GM18520 (cell line): Measurements from ENCODE around the gene ZNF485.
A peak's percentile ranks its signal among the peaks of the same experiment; 100 is the strongest.
"Not testable (repeated sequence)": the region's sequence is repeated elsewhere in the genome, so short reads cannot be mapped to it uniquely, and the experiment has no call there.

Experiments
- ATAC-seq: cut with Tn5 transposase; IDR thresholded peaks from one replicate; pipeline ENCODE4 v1.9.1; 2021; ENCODE audit not compliant: unreplicated experiment

The ZNF485 gene

DNA sequence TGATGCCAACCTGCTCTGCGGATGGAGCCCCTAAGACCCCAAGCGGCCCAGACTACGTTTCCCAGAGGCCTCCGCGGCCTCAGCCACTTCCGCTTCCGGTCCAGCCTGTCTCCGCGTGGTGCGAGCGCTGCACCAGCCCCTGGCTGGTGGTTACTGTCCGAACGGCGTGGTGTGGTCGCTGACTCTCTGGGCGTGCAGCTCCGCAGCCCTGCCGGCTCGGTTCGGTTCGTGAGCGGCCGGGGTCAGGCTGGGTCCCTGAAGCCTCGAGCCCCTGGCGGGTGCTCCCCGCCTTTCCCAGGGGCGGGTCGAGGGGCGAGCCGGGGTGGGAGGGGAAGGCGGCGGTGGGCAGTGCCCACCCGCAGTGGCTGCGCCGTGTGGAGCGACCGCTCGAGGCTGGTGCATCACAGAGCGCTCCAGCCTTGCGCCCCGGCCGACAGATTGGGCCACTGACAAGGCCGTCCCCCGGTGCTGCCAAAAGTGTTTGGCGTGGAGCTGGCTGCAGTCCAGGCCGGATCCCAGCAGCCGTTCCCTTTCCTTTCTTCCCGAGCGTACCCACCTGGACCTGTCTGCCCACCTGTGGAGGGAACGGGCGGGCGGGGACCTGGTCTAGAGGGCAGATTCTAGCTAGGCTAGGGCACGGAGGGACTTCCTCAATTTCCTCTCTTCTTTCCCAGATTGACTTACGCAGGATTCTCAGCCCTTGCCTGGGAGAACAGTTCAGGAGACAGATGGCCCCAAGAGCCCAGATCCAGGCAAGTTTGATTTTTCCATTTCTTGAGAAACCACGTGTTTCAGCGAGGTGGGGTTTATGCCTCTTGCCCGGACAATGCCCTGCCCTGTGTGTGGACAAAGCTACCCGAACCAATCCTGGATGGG lies at the start of gene ZNF485:
Gene ZNF485 (plus strand): TSS at position 116 of the 876 bp plus-strand sequence. CDS start 613 bp downstream, at position 729.
- peak; percentile 95 for ATAC-seq

DNA sequence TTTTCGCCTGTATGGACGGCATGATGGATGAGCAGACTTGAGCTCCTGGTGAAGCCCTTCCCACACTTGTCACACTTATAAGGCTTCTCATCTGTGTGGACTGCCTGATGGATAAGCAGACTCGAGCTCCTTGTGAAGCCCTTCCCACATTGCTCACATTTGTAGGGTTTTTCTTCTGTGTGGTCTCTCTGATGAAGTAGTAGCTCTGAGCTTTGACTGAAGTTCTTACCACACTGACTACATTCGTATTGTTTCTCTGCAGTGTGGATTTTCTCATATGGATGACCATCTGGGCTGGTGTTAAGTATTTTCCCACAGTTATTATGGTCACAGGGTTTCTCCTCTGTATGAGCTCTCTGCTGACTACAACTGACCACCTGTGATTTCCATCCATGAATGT lies 49.0 kb upstream of the ZNF485 start:
- no peak for ATAC-seq

DNA sequence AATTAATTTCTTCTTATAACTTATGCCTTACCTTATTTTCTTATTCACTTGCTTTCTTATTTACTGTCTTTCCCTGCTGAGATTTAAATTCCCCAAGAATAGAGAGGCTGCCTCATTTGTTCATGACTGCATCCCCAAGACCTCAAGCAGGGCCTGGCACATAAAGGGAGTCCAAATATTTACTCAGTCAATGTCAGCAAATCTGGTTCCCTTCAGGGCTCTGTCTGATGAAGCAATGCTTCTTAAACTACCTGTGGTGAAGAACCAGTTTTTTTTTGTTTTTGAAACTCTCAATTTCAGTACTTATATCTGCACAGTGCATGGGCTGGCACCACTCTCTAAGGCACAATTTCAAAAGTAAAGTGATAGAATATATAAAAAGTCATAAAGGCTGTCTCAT lies 36.6 kb upstream of the ZNF485 start:
- ATAC-seq, result no peak

DNA sequence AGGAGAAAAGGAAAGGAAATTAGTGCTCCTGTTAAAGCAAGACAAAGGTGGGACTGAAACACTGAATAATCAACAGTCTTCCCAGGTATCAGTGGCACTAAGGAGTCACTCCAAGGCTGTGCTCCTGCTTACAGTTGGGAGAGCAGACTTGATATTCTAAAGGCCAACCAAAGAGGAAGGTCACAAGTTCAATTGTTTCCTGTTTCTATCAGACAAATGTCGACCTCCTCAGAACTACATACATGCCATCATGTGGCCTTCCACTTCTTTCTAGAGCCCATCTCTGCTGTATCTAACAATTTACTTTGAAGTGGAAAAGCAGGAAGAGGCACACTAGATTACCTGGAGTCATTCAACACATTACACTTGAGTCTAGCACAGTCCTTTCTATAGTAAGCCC lies 35.3 kb upstream of the ZNF485 start:
- no peak for ATAC-seq

- ATAC-seq, result no peak
These were observed 32.8 kb upstream of the ZNF485 start for GRCh38 chr10:43573250-43574000.

GRCh38 chr10:43574001-43574892 lies 32.0 kb upstream of the ZNF485 start, which contains the start of gene ZNF239:
TSS of gene ZNF239 (minus strand) at chr10:43574616. CDS start at chr10:43558079, 16,537 bp downstream.
- peak; percentile 86 for ATAC-seq

- ATAC-seq, result no peak
These were observed 31.3 kb upstream of the ZNF485 start for GRCh38 chr10:43574906-43575305.

GRCh38 chr10:43576062-43576461 lies 30.2 kb upstream of the ZNF485 start:
- no peak for ATAC-seq

GRCh38 chr10:43576580-43576979 lies 29.7 kb upstream of the ZNF485 start:
- no peak for ATAC-seq

DNA sequence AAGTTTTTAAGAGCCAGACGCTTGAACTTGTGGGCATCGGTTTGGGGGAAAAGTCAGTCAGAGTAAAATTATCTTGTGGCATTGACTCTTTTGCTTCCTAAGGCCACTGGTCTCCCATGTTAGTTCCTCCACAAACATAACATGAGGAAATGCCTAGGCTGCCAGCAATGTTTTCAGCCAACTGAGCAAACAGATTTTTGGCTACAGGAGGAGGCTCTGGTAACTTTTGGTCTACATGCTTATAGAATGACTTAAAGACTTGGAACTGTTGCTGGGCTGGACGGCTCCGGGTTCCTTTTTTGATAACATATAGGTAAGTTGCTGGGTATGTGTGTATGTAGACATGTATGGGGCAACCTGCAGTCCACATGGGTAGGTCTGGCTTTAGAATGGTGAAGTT lies 22.2 kb upstream of the ZNF485 start:
- no peak for ATAC-seq

DNA sequence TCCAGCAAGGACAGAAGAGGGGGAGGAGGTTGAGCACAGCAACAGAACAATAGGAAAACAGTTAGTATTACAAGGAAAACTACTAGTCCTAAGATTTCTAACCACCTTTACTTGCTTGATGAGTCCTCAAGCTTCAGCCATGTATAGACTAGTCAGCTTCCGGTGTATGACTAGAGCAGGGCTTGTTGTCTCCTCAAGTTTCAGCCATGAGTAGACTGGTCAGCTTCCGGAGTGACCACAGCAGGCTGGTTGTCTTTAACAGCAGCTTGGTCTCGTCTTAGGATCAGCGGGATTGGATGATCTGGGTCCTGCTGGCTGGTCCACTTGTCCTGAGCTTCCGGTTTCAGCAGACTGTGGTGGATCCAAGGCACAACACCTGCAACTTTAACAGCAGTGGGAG lies 21.2 kb upstream of the ZNF485 start:
- ATAC-seq, result no peak

GRCh38 chr10:43585981-43586729 lies 20.1 kb upstream of the ZNF485 start:
- no peak for ATAC-seq

DNA sequence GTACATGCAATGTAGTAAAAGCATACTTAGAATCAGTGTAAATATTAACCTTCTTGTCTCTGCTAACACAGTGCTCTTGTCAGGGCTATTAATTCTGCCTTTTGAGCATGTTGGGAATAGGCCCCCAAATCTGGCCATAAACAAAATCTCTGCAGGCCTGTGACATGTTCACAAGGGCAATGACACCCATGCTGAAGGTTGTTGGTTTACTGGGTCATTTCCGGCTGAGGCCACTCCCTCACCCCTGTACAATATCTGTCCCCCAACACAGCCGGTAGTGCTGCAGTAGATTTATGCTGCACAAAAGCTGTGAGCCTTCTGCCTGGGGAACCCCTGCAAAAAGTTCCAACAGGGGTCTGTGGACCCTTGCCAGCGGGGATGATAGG lies 19.5 kb upstream of the ZNF485 start:
- ATAC-seq, result not testable (repeated sequence)

DNA sequence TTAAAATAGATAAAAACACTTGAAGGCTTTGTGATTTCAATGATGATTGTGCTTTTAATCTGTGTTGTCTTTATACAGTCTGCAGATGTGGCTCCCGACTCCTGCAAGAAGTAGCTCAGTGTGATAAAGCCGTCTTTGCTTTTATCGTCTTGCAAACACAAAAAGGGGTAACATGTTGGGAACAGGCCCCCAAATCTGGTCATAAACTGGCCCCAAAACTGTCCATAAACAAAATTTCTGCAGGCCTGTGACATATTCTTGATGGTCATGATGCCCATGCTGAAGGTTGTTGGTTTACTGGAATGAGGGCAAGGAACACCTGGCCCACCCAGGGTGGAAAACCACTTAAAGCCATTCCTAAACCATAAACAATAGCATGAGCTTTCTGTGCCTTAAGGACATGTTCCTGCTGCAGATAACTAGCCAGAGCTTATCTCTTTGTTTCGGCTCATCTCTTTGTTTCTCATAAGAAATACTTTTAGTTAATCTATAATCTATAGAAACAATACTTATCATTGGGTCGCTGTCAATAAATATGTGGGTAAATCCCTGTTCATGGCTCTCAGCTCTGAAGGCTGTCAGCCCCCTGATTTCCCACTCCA lies 14.8 kb upstream of the ZNF485 start:
- ATAC-seq, result no peak

DNA sequence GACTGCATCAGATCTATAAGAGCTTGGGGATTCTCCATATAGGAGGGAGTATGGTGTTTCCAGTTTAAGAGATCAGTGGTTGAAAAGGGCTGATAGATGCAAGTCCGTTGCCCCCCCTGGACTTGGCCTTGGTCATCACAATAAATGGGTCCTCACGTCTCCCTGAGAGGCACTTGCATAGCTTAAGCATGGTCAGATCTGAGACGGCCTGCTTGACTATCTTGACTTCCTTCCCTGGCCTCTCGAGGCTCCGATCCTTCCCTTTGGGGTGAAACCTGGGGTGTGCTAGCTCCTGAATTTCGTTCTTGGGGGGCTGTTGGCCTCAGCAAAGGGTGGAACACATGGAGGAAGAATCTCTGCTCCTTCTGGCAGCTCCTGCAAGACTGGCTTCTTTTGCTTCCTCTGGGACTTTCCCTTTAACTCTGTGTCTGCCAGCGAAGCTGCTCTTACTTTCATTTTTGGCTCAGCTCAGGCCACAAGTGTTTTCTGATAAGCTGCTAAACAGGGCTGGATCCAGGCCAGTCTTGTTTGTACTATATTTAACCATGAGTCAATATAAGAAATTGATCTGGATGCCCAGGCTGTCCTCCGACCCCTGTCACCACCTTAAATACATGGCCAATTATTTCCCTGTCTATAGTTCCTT lies 11.2 kb upstream of the ZNF485 start:
- peak; percentile 96 for ATAC-seq

GRCh38 chr10:43595739-43596298 lies 10.4 kb upstream of the ZNF485 start:
- ATAC-seq, result no peak

GRCh38 chr10:43596546-43596945 lies 9.7 kb upstream of the ZNF485 start:
- ATAC-seq, result no peak

DNA sequence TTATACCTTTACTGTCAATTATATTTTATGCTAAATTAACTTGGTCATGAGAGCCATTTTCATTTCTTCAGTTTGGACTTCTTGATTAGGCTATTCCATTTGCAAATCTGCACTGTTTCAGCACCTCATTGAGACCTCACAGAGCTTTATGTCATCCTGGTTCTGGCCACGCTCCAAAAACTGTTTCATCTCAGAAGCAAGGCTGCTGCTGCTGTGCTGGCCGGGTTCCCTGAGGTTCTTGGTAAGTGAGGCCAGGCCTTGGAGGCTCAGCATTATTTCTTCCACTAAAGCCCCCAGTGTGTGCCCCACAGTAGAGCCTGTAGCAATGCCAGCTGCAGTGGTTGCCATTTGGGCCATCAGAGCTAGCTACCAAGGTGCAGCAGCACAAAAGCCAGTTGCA lies 7.8 kb upstream of the ZNF485 start:
- no peak for ATAC-seq

DNA sequence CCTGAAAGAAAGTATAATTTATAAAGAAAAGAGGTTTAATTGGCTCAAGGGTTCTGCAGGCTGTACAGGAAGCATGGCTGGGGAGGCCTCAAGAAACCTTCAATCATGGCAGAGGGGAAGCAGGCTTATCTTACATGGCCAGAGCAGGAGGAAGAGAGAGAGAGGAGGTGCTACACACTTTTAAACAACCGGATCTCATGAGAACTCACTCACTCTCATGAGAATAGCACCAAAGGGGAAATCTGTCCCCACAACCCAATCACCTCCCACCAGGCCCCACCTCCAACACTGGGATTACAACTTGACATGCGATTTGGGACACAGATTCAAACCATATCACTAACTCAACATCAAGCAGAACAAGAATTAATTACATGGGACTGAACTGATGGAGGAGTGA lies 6.9 kb upstream of the ZNF485 start:
- no peak for ATAC-seq
